Heart right ventricle (tissue), 16 donors: ENCODE results near the gene NTSR1. TPM values are rescaled to one million over a fixed set of nuclear protein-coding genes. Genes with fewer than 3 reads are reported as not detected.

ENCODE experiments used
- ATAC-seq, 8 donors: fragments of 200-7000 bp; cut with Tn5 transposase; one replicate each; pipeline ENCODE4 v1.9.1; 2020; ENCODE audit warnings: mild to moderate bottlenecking in 8 of 8, moderate library complexity in 8 of 8, moderate number of reproducible peaks in 1 of 8
- DNase-seq, 2 donors: peaks; one replicate each; pipeline ENCODE4 v3.0.0-alpha.2; 2020
- H3K27ac ChIP-seq, 10 donors: fragments of 200-600 bp; sonication (generic) in 2 of 10; one replicate each; pipeline versions ENCODE4 v1.5.0 to v1.8.0; 2020 to 2022; ENCODE audit warnings: mild to moderate bottlenecking in 3 of 10
- H3K27me3 ChIP-seq, 7 donors: fragments of 200-600 bp; one replicate each; pipeline ENCODE4 v1.8.0; 2021 to 2022; ENCODE audit warnings: mild to moderate bottlenecking in 2 of 7
- H3K36me3 ChIP-seq, 9 donors: fragments of 200-600 bp; sonication (generic) in 1 of 9; one replicate each; pipeline versions ENCODE4 v1.5.0 to v1.8.0; 2020 to 2022; ENCODE audit warnings: mild to moderate bottlenecking in 2 of 9
- H3K4me1 ChIP-seq, 9 donors: fragments of 200-600 bp; sonication (generic) in 1 of 9; one replicate each; pipeline versions ENCODE4 v1.5.0 to v1.8.0; 2020 to 2022; ENCODE audit warnings: mild to moderate bottlenecking in 4 of 9
- H3K4me3 ChIP-seq, 10 donors: fragments of 200-600 bp; sonication (generic) in 2 of 10; one replicate each; pipeline versions ENCODE4 v1.5.0 to v1.8.0; 2020 to 2022; ENCODE audit warnings: mild to moderate bottlenecking in 7 of 10, moderate library complexity in 2 of 10
- H3K9me3 ChIP-seq, 11 donors: fragments of 200-600 bp in 10 of 11; sonication (generic) in 2 of 11; one replicate each; pipeline versions ENCODE4 v1.5.0 to v1.8.0; 2013 to 2022; ENCODE audit warnings: mild to moderate bottlenecking in 2 of 11, control low read depth in 1 of 11, moderate library complexity in 1 of 11
- CTCF ChIP-seq, 9 donors: fragments of 200-600 bp; sonication (generic) in 2 of 9; IDR thresholded peaks; one replicate each; pipeline versions ENCODE4 v1.5.0 to v1.8.0; 2021 to 2022; ENCODE audit warnings: antibody characterized with exemption in 9 of 9, mild to moderate bottlenecking in 5 of 9, moderate library complexity in 1 of 9
- WGBS, 2 donors: extraction: QIAGEN DNeasy Blood & Tissue Kit; methylation state at CpG; one replicate each; pipeline ENCODE4 v1.1.7; 2013; ENCODE audit warnings: inconsistent platforms in 1 of 2; 5-methylcytosine and 5-hydroxymethylcytosine counted together
- intact Hi-C, 10 donors: fragments of 100-400 bp; cut with DNase I; formaldehyde crosslinking; loops; one replicate each; pipeline versions ENCODE4 v1.11.1 to v1.14.2; 2022
- polyA plus RNA-seq, 2 donors: library from polyadenylated mRNA; stranded (reverse); fragments of 200-250 nt; gene quantifications; one replicate each; pipeline ENCODE4 v1.2.3, GENCODE V29; 2013
- total RNA-seq, 10 donors: library from RNA; stranded (reverse); fragmentation: NEBNext Ultra II Directional in 3 of 10; extraction: Animal tissue kit (Norgen Biotek cat#: 25700) in 3 of 10; gene quantifications; one replicate each; pipeline versions ENCODE4 v1.2.1 to v1.2.4, GENCODE V29; 2021 to 2023
- donor health status: Arrhythmogenic right ventricular cardiomyopathy.
- donor health status: ischemic (EF 13 %, LVEDD 7.1; RV severe dilation, severe dysfunction).
- donor health status: healthy with polysubstance abuse.
- donor health status: DM: no; HTN: yes; CAD: no.
- donor health status: DM: no; HTN: no; CAD: no.
- donor health status: ischemic (EF 25% LVEDD 6.9; RV normal size, moderate dysfunction).
- donor health status: ischemic (EF 25% LVEDD 5.7; RV mildly dilated, moderate dysfunction).
- donor health status: healthy.
- donor health status: DM: yes; HTN: yes; CAD: no.
- donor health status: Ischemic cardiomyopathy.
- donor health status: ischemic (EF 35%, LVEDD 5.7; RV mildly dilated, moderate dysfunction).
- donor health status: nonischemic (EF 11% LVEDD 7.7; RV severe dilation, severe dysfunction).
- donor health status: DM: yes; HTN: yes; CAD: no.
- donor health status: PGD.
- donor health status: ischemic (EF 29% LVEDD 5.4; RV normal size, mild dysfunction).
- donor health status: nonischemic (EF 23%, LVEDD 6.1; RV moderate dilation, normal function).

Gene NTSR1
- total and polyA plus RNA-seq, 12 donors: 0.08 TPM; not detected in 10

GRCh38 chr20:62728028-62728780 lies 19.6 kb downstream of the NTSR1 start:
- WGBS, 2 donors: 52 to 60% methylated on average over 26 of the region's 26 CpGs
- intact Hi-C loops: no loop called here
- Histone ChIP-seq H3K4me3 (peak overlapping the region in 1 of 10 donors; percentile 2), H3K27ac (peak overlapping the region in 1 of 10 donors; percentile 28), H3K36me3 (no peaks in the 10 kb centered on the region), H3K9me3 (no peaks in the 10 kb centered on the region), H3K4me1 (peaks cover 0 to 18% (median 0%) of the 10 kb centered on the region in 9 donors), H3K27me3 (peaks cover 0 to 55% (median 50%) of the 10 kb centered on the region in 7 donors)
- ATAC-seq: peak in 3 of 8 donors; percentile 18 to 27 (median 26)
- no peak for TF ChIP-seq CTCF (IDR thresholded peaks at IDR 0.05)
- no peak for DNase-seq

GRCh38 chr20:62728781-62729300 lies 20.2 kb downstream of the NTSR1 start:
- Histone ChIP-seq H3K27ac (peak overlapping the region in 1 of 10 donors; percentile 28), H3K4me1 (peaks cover 0 to 18% (median 0%) of the 10 kb centered on the region in 9 donors), H3K9me3 (no peaks in the 10 kb centered on the region), H3K27me3 (peaks cover 0 to 55% (median 47%) of the 10 kb centered on the region in 7 donors), H3K4me3 (peak overlapping the region in 1 of 10 donors; percentile 2), H3K36me3 (no peaks in the 10 kb centered on the region)
- DNase-seq (no peak), ATAC-seq (no peak)
- no peak for TF ChIP-seq CTCF (IDR thresholded peaks at IDR 0.05)
- 71 to 84% methylated on average over 9 of the region's 9 CpGs for WGBS, 2 donors
- intact Hi-C loops: no loop called here

GRCh38 chr20:62730481-62730880 lies 21.8 kb downstream of the NTSR1 start:
- Histone ChIP-seq H3K36me3 (no peaks in the 10 kb centered on the region), H3K27me3 (peaks cover 0 to 57% (median 42%) of the 10 kb centered on the region in 7 donors), H3K27ac (no peak overlapping the region), H3K4me3 (no peak overlapping the region), H3K9me3 (no peaks in the 10 kb centered on the region), H3K4me1 (peaks cover 0 to 19% (median 0%) of the 10 kb centered on the region in 9 donors)
- DNase-seq (no peak), ATAC-seq (no peak)
- WGBS, 2 donors: 91 to 95% methylated on average over 13 of the region's 13 CpGs
- no peak for TF ChIP-seq CTCF (IDR thresholded peaks at IDR 0.05)
- intact Hi-C loops: no loop called here

- H3K27me3 ChIP-seq: peaks cover 0 to 55% (median 36%) of the 10 kb centered on the region in 7 donors
- H3K9me3 ChIP-seq: no peaks in the 10 kb centered on the region
- intact Hi-C loops: no loop called here
- H3K4me1 ChIP-seq: peaks cover 0 to 21% (median 0%) of the 10 kb centered on the region in 9 donors
- DNase-seq (no peak), ATAC-seq (no peak)
- H3K36me3 ChIP-seq: no peaks in the 10 kb centered on the region
- no peak overlapping the region for H3K4me3 ChIP-seq
- no peak overlapping the region for H3K27ac ChIP-seq
- no peak for TF ChIP-seq CTCF (IDR thresholded peaks at IDR 0.05)
- WGBS, 2 donors: 80 to 91% methylated on average over 13 of the region's 13 CpGs
These were observed 23.6 kb downstream of the NTSR1 start for GRCh38 chr20:62732031-62732760.
